ENCODE measurements around the gene BTBD7. TPM values are rescaled to one million over a fixed set of nuclear protein-coding genes. Genes with fewer than 3 reads are reported as not detected.

Gene BTBD7
- total and polyA plus RNA-seq, 2 experiments from 2014 or later = 24.4 to 32.8 TPM

DNA sequence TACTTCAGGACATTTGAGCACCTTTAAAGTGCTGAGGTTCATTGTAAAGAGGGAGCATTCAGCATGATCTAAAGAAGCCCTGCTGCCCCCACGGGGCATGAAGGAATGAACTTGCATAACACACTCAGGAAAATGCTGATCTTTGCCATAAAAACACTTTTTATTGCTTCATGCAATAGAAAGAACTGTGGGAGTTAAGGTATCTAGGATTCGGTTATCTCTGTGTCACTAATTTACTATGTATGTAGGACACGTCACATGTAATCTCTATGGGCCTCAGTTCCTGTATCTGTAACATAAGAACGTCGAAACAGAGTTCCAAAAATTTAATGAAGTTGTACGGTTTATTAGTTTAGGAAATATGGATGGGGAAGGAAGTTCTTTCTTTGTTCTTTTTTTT, 33.0 kb downstream of the BTBD7 start:
- Mint-ChIP-seq H3K36me3 (ENCODE audit: low read depth) (no peaks in the 10 kb centered on the region), H3K9me3 (no peaks in the 10 kb centered on the region), H3K4me1 (peaks cover 49% of the 10 kb centered on the region), H3K27me3 (ENCODE audit: insufficient read depth, low read depth, poor library complexity) (peaks cover 6% of the 10 kb centered on the region), H3K4me3 (no peak overlapping the region), H3K27ac (no peak overlapping the region)
- H3K4me1 ChIP-seq (ENCODE audit: insufficient read depth) = peaks cover 41% of the 10 kb centered on the region
- H3F3A ChIP-seq (replicated peaks; ENCODE audit: low read depth) = no peaks in the 10 kb centered on the region
- ATAC-seq = no peak
- no peak for DNase-seq (ENCODE audit: low spot score)
- H3K36me3 ChIP-seq (ENCODE audit: insufficient read depth) = no peaks in the 10 kb centered on the region
- TF ChIP-seq ZNF331 (CRISPR knock-in tag; IDR thresholded peaks at IDR 0.05; ENCODE audit: low read depth) = no peak
- TF ChIP-seq NANOG (IDR thresholded peaks at IDR 0.05; ENCODE audit: borderline replicate concordance) = no peak
- TF ChIP-seq ZNF114 (CRISPR knock-in tag; IDR thresholded peaks at IDR 0.05) = no peak
- TF ChIP-seq EZH2phosphoT487 (IDR thresholded peaks at IDR 0.05; ENCODE audit: unreplicated experiment) = no peak
- no peak for TF ChIP-seq POLR2AphosphoS5 (IDR thresholded peaks at IDR 0.05; ENCODE audit: low read depth)
- TF ChIP-seq EZH2 (IDR thresholded peaks at IDR 0.05; ENCODE audit: low read depth, unreplicated experiment) = no peak
- no peak for TF ChIP-seq CREB1 (CRISPR knock-in tag; IDR thresholded peaks at IDR 0.05; ENCODE audit: low read depth)
- TF ChIP-seq STAT1 (IDR thresholded peaks at IDR 0.05; ENCODE audit: unreplicated experiment) = no peak
- TF ChIP-seq, protein P1, sequence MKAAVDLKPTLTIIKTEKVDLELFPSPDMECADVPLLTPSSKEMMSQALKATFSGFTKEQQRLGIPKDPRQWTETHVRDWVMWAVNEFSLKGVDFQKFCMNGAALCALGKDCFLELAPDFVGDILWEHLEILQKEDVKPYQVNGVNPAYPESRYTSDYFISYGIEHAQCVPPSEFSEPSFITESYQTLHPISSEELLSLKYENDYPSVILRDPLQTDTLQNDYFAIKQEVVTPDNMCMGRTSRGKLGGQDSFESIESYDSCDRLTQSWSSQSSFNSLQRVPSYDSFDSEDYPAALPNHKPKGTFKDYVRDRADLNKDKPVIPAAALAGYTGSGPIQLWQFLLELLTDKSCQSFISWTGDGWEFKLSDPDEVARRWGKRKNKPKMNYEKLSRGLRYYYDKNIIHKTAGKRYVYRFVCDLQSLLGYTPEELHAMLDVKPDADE (IDR thresholded peaks at IDR 0.05) = no peak
- TF ChIP-seq, protein P2, sequence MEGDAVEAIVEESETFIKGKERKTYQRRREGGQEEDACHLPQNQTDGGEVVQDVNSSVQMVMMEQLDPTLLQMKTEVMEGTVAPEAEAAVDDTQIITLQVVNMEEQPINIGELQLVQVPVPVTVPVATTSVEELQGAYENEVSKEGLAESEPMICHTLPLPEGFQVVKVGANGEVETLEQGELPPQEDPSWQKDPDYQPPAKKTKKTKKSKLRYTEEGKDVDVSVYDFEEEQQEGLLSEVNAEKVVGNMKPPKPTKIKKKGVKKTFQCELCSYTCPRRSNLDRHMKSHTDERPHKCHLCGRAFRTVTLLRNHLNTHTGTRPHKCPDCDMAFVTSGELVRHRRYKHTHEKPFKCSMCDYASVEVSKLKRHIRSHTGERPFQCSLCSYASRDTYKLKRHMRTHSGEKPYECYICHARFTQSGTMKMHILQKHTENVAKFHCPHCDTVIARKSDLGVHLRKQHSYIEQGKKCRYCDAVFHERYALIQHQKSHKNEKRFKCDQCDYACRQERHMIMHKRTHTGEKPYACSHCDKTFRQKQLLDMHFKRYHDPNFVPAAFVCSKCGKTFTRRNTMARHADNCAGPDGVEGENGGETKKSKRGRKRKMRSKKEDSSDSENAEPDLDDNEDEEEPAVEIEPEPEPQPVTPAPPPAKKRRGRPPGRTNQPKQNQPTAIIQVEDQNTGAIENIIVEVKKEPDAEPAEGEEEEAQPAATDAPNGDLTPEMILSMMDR (conservative IDR thresholded peaks at IDR 0.05; ENCODE audit: low read depth in 2 of 2) = no peak
- H4K20me1 ChIP-seq (replicated peaks; ENCODE audit: insufficient read depth) = no peaks in the 10 kb centered on the region; the same call in none of the 2 replicates
- H3K4me2 ChIP-seq = 0 out of 2 replicates have a peak overlapping the region, but pooled peaks have one; percentile 4
- 0 out of 2 replicates have a peak overlapping the region, but pooled peaks have one; percentile 64 for H3K27ac ChIP-seq (ENCODE audit: low read depth)
- peaks cover 85% of the 10 kb centered on the region for H3K79me2 ChIP-seq (replicated peaks; ENCODE audit: insufficient read depth)
- H3K9me2 ChIP-seq (ENCODE audit: insufficient read depth) = no peaks in the 10 kb centered on the region
- no peak overlapping the region for H2AFZ ChIP-seq
- H3K4me3 ChIP-seq = no peak overlapping the region
- no peaks in the 10 kb centered on the region for H3K27me3 ChIP-seq (ENCODE audit: insufficient read depth)

DNA sequence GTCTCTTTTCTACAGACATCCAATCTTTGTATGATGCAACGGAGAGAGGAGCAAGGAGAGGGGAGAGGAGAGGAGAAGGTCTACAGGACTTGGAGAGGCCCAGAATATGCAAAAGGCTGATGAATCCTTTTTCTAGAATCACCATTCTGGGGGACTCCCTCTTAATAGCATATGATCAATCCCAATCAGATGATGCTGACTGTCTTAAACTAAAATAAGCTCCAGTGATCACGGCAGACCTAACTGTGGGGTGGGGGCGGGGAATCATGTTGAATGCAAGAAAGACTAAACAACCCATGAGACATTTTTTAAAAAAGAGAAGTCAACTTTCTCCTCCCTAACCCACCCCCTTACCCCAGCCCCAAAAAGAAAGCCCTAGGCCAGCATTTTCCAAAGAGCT, 33.4 kb downstream of the BTBD7 start:
- peak overlapping the region; percentile 64; the same call in 1 of the 2 replicates for H3K27ac ChIP-seq (ENCODE audit: low read depth)
- Mint-ChIP-seq H3K27ac (peak overlapping the region; percentile 59), H3K36me3 (ENCODE audit: low read depth) (peaks cover 3% of the 10 kb centered on the region; the same call in 2 of the 3 replicates), H3K9me3 (no peaks in the 10 kb centered on the region), H3K4me1 (peaks cover 45% of the 10 kb centered on the region), H3K27me3 (ENCODE audit: insufficient read depth, low read depth, poor library complexity) (peaks cover 5% of the 10 kb centered on the region), H3K4me3 (no peak overlapping the region)
- ATAC-seq (no peak), DNase-seq (ENCODE audit: low spot score) (no peak)
- no peaks in the 10 kb centered on the region for H3K36me3 ChIP-seq (ENCODE audit: insufficient read depth)
- peaks cover 80% of the 10 kb centered on the region for H3K79me2 ChIP-seq (replicated peaks; ENCODE audit: insufficient read depth)
- H3K9me2 ChIP-seq (ENCODE audit: insufficient read depth) = no peaks in the 10 kb centered on the region
- 0 out of 2 replicates have a peak overlapping the region, but pooled peaks have one; percentile 4 for H3K4me2 ChIP-seq
- no peaks in the 10 kb centered on the region for H3F3A ChIP-seq (replicated peaks; ENCODE audit: low read depth)
- H3K4me3 ChIP-seq = no peak overlapping the region
- H2AFZ ChIP-seq = no peak overlapping the region
- TF ChIP-seq CREB1 (CRISPR knock-in tag; IDR thresholded peaks at IDR 0.05; ENCODE audit: low read depth) = no peak
- TF ChIP-seq, protein P3, sequence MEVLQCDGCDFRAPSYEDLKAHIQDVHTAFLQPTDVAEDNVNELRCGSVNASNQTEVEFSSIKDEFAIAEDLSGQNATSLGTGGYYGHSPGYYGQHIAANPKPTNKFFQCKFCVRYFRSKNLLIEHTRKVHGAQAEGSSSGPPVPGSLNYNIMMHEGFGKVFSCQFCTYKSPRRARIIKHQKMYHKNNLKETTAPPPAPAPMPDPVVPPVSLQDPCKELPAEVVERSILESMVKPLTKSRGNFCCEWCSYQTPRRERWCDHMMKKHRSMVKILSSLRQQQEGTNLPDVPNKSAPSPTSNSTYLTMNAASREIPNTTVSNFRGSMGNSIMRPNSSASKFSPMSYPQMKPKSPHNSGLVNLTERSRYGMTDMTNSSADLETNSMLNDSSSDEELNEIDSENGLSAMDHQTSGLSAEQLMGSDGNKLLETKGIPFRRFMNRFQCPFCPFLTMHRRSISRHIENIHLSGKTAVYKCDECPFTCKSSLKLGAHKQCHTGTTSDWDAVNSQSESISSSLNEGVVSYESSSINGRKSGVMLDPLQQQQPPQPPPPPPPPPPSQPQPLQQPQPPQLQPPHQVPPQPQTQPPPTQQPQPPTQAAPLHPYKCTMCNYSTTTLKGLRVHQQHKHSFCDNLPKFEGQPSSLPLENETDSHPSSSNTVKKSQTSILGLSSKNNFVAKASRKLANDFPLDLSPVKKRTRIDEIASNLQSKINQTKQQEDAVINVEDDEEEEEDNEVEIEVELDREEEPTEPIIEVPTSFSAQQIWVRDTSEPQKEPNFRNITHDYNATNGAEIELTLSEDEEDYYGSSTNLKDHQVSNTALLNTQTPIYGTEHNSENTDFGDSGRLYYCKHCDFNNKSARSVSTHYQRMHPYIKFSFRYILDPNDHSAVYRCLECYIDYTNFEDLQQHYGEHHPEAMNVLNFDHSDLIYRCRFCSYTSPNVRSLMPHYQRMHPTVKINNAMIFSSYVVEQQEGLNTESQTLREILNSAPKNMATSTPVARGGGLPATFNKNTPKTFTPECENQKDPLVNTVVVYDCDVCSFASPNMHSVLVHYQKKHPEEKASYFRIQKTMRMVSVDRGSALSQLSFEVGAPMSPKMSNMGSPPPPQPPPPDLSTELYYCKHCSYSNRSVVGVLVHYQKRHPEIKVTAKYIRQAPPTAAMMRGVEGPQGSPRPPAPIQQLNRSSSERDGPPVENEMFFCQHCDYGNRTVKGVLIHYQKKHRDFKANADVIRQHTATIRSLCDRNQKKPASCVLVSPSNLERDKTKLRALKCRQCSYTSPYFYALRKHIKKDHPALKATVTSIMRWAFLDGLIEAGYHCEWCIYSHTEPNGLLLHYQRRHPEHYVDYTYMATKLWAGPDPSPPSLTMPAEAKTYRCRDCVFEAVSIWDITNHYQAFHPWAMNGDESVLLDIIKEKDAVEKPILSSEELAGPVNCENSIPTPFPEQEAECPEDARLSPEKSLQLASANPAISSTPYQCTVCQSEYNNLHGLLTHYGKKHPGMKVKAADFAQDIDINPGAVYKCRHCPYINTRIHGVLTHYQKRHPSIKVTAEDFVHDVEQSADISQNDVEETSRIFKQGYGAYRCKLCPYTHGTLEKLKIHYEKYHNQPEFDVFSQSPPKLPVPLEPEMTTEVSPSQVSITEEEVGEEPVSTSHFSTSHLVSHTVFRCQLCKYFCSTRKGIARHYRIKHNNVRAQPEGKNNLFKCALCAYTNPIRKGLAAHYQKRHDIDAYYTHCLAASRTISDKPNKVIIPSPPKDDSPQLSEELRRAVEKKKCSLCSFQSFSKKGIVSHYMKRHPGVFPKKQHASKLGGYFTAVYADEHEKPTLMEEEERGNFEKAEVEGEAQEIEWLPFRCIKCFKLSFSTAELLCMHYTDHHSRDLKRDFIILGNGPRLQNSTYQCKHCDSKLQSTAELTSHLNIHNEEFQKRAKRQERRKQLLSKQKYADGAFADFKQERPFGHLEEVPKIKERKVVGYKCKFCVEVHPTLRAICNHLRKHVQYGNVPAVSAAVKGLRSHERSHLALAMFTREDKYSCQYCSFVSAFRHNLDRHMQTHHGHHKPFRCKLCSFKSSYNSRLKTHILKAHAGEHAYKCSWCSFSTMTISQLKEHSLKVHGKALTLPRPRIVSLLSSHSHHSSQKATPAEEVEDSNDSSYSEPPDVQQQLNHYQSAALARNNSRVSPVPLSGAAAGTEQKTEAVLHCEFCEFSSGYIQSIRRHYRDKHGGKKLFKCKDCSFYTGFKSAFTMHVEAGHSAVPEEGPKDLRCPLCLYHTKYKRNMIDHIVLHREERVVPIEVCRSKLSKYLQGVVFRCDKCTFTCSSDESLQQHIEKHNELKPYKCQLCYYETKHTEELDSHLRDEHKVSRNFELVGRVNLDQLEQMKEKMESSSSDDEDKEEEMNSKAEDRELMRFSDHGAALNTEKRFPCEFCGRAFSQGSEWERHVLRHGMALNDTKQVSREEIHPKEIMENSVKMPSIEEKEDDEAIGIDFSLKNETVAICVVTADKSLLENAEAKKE (CRISPR knock-in tag; IDR thresholded peaks at IDR 0.05) = peak; percentile 70; the same call in 1 of the 2 replicates
- TF ChIP-seq ZNF331 (CRISPR knock-in tag; IDR thresholded peaks at IDR 0.05; ENCODE audit: low read depth) = no peak
- no peak for TF ChIP-seq ZNF114 (CRISPR knock-in tag; IDR thresholded peaks at IDR 0.05)
- H3K27me3 ChIP-seq (ENCODE audit: insufficient read depth) = no peaks in the 10 kb centered on the region
- H4K20me1 ChIP-seq (replicated peaks; ENCODE audit: insufficient read depth) = no peaks in the 10 kb centered on the region; the same call in none of the 2 replicates
- H3K4me1 ChIP-seq (ENCODE audit: insufficient read depth) = peaks cover 40% of the 10 kb centered on the region

All from GM23338 (cell line).